HCT116 (cell line): Measurements from ENCODE around the gene GNAI1.

Experiments
- CTCF ChIP-seq, 3 experiments: fragments of 200-600 bp in 1 of 3; sonication (generic) in 1 of 3; IDR thresholded peaks in 2 of 3; conservative IDR thresholded peaks in 1 of 3; 2 replicates each; pipeline ENCODE4 v1.5.1; 2012 to 2017; ENCODE audit warnings: low read depth in 2 of 3, low read length in 2 of 3, antibody characterized with exemption in 1 of 3, borderline replicate concordance in 1 of 3, control low read depth in 1 of 3, mild to moderate bottlenecking in 1 of 3, mixed read lengths in 1 of 3, mixed run types in 1 of 3, moderate library complexity in 1 of 3; ENCODE audit not compliant: insufficient read depth in 1 of 3
- EGR1 ChIP-seq: IDR thresholded peaks from 2 replicates; pipeline ENCODE4 v1.6.1; 2012; ENCODE audit warnings: low read depth
- ELF1 ChIP-seq: IDR thresholded peaks from 2 replicates; pipeline ENCODE4 v1.6.1; 2012; ENCODE audit warnings: low read depth, borderline replicate concordance
- POLR2A ChIP-seq: IDR thresholded peaks from 2 replicates; pipeline ENCODE4 v1.7.0; 2011; ENCODE audit warnings: borderline replicate concordance; ENCODE audit not compliant: insufficient read depth, insufficient read length; ENCODE audit errors: extremely low read depth
- POLR2AphosphoS5 ChIP-seq: IDR thresholded peaks from 2 replicates; pipeline ENCODE4 v1.6.1; 2011; ENCODE audit warnings: mild to moderate bottlenecking, low read depth, low read length, moderate library complexity
- RAD21 ChIP-seq: IDR thresholded peaks from 2 replicates; pipeline ENCODE4 v1.6.1; 2012; ENCODE audit warnings: low read depth, mild to moderate bottlenecking
- REST ChIP-seq: IDR thresholded peaks from 2 replicates; pipeline ENCODE4 v1.6.1; 2012; ENCODE audit warnings: low read depth
- SP1 ChIP-seq: IDR thresholded peaks from 2 replicates; pipeline ENCODE4 v1.6.1; 2012; ENCODE audit warnings: low read depth
- SRF ChIP-seq: IDR thresholded peaks from 2 replicates; pipeline ENCODE4 v1.6.1; 2012; ENCODE audit warnings: low read depth

GRCh38 chr7:80137410-80137809 lies 2.8 kb downstream of the GNAI1 start:
- no peak for TF ChIP-seq ELF1
- no peak for TF ChIP-seq RAD21
- TF ChIP-seq REST = no peak
- TF ChIP-seq EGR1 = no peak
- TF ChIP-seq POLR2AphosphoS5 = no peak
- no peak for TF ChIP-seq SRF
- no peak for TF ChIP-seq CTCF (IDR thresholded peaks at IDR 0.05 in 2 of 3, conservative IDR thresholded peaks at IDR 0.05 in 1 of 3; ENCODE audit: borderline replicate concordance in 1 of 3, insufficient read depth in 1 of 3, low read depth in 2 of 3, low read length in 2 of 3)
- no peak for TF ChIP-seq SP1
- no peak for TF ChIP-seq POLR2A
